Cardiac muscle cell (in vitro differentiated cells and primary cell): ENCODE measurements around the gene ZSCAN22. TPM values are rescaled to one million over a fixed set of nuclear protein-coding genes. Genes with fewer than 3 reads are reported as not detected.
A peak's percentile ranks its signal among the peaks of the same experiment; 100 is the strongest.
"Not testable (repeated sequence)": the region's sequence is repeated elsewhere in the genome, so short reads cannot be mapped to it uniquely, and the experiment has no call there.

Source experiments
- DNase-seq, 2 donors: peaks; one replicate each; pipeline versions ENCODE4 v3.0.0 to v3.0.0-alpha.2; 2010 to 2017; ENCODE audit warnings: low read depth in 1 of 2, low spot score in 1 of 2
- H3K27ac ChIP-seq: fragments of 200-600 bp; sonication (generic); 2 replicates; pipeline ENCODE4 v1.5.1; 2016
- H3K27me3 ChIP-seq: fragments of 200-600 bp; sonication (generic); 2 replicates; pipeline ENCODE4 v1.6.0; 2016; ENCODE audit warnings: control low read depth
- H3K36me3 ChIP-seq: fragments of 200-600 bp; sonication (generic); 2 replicates; pipeline ENCODE4 v1.5.1; 2016; ENCODE audit warnings: control low read depth
- H3K4me1 ChIP-seq: fragments of 200-600 bp; sonication (generic); 2 replicates; pipeline ENCODE4 v1.8.1; 2017; ENCODE audit warnings: low read depth, mild to moderate bottlenecking, mixed run types
- H3K4me3 ChIP-seq: fragments of 200-600 bp; sonication (generic); 2 replicates; pipeline ENCODE4 v1.5.1; 2016; ENCODE audit warnings: mild to moderate bottlenecking
- H3K9me3 ChIP-seq: fragments of 200-600 bp; sonication (generic); 2 replicates; pipeline ENCODE4 v1.5.1; 2017; ENCODE audit warnings: low read depth, mild to moderate bottlenecking, control low read depth
- CTCF ChIP-seq: IDR thresholded peaks from 2 replicates; pipeline ENCODE4 v1.5.1; 2012; ENCODE audit warnings: low read depth, mild to moderate bottlenecking, low read length
- polyA plus RNA-seq: library from polyadenylated mRNA; unstranded; fragments of >200 nt; fragmentation: Nextera tagmentation; extraction: Ambion mirVana; gene quantifications from 2 replicates; pipeline ENCODE4 v1.2.1, GENCODE V29; 2016
- total RNA-seq: library from RNA; depleted of rRNA; stranded (reverse); fragments of >200 nt; gene quantifications from 2 replicates; pipeline ENCODE4 v1.2.3, GENCODE V29; 2016

ZSCAN22 gene
- total and polyA plus RNA-seq, 2 experiments from 2014 or later: 2.5 to 4.2 TPM

DNA sequence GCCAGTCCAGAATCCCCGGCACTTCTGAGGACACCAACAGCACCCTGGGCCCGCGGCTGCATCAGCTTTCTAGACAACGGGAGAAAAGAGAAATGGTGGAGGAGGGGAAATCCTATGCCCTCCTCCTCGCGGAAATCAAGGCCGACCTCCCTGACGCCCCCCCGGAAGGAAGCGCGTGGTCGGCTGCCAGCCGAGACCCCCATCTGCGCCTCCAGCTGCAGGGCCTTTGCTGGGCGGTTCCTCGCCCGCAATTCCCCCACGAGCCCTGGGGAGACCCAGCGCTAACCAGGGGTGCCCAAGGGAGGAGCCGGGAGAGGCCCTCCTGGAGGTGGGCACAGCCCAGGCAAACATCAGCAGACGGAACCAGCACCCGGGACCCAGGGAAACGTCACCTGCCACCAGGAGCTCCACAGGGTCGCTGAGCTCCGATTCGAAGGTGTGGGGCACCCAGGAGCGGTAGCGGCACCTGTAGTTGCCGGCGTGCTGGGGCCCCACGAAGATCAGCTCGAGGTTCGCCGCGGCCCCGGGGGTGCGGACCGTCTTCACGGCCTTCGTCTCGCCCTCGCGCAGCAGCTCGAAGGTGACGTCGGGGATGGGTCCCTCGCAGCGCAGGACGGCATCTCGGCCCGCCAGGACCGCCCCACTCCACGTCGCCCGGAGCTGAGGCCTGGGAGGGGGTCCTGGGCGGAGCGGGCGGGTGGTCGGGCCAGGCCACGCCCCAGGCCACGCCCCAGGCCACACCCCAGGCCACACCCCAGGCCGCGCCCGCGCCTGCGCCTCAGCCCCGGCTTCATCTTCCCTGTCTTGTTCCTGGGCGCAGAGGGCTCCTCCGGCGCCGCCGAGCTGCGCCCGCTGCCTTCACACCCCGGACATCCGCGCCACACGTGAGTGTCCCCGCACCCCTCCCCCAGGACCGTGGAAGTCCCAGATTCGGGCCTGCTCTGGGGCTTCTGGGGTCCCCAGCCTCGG is 20.5 kb downstream of the ZSCAN22 start:
- Histone ChIP-seq H3K4me1 (no peaks in the 10 kb centered on the region), H3K27me3 (no peaks in the 10 kb centered on the region), H3K9me3 (no peaks in the 10 kb centered on the region), H3K4me3 (peak overlapping the region; percentile 53), H3K27ac (no peak overlapping the region), H3K36me3 (no peaks in the 10 kb centered on the region)
- DNase-seq: peak; percentile 77 to 91
- no peak for TF ChIP-seq CTCF

- H3K9me3 ChIP-seq, H3K36me3 ChIP-seq, H3K27ac ChIP-seq, H3K4me1 ChIP-seq, H3K27me3 ChIP-seq, DNase-seq: not testable (repeated sequence)
- H3K4me3 ChIP-seq: peak overlapping the region; percentile 53
These were observed 21.3 kb downstream of the ZSCAN22 start for GRCh38 chr19:58348080-58348479.

DNA sequence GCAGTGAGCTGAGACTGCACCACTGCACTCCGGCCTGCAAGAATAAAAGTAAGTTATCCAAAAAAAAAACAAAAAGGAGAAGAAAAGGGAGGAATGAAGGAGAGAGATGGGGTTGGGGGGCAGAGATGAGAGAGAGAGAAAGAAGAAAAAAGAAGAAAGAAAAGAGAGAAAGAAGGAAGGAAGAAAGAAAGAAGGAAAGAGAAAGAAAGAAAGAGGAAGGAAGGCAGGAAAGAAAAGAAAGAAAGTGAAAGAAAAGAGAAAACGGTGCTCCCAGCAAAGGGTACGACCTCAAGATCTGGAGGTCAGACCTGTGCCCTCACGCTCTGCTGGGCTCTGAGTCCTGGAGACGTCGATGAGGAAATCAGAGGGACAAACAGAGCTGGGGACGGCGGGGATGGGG is 22.8 kb downstream of the ZSCAN22 start:
- no peak for TF ChIP-seq CTCF
- Histone ChIP-seq H3K9me3 (no peaks in the 10 kb centered on the region), H3K4me1 (no peaks in the 10 kb centered on the region), H3K4me3 (no peak overlapping the region), H3K27me3 (no peaks in the 10 kb centered on the region), H3K27ac (no peak overlapping the region), H3K36me3 (no peaks in the 10 kb centered on the region)
- no peak for DNase-seq

DNA sequence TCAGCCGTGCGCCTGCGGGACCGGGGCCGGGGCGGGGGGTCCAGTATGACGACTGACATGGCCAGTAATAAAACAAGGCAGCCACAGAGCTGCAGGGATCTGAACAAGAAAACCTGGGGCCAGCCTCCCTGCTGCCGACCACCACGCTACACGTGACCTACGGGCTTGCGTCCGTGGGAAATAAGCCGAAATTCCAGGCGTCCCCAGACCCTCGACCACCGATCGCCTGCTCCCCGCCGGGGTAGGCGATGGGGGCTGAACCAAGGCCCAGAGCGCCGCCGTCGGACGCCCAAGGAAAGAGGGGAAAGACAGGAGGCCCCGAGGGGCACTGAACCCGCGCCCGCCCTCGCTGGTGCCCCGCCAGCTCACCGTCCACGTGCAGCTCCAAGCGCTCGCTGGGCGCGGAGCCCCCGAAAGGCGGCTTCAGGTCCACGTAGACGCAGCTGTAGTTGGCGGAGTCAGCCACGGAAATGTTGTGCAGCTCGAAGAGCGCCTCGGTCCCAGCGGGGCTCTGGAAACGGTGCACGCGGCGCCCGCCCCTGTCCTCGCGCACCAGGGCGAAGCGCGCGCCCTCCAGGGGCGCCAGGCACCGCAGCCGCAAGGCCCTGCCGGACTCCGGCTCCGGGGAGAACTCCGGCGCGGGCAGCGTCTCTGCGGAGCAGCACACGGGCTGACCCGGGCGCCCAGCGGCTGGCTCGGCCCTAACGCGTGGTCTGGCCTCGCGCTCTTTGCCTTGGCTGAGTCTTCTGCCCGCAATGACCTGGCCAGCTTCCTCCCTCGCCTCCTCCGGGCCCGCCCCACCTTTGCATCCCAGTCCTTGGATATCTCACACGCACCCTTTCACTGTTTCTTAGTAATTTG is 23.4 kb downstream of the ZSCAN22 start:
- Histone ChIP-seq H3K27ac (no peak overlapping the region), H3K9me3 (no peaks in the 10 kb centered on the region), H3K36me3 (no peaks in the 10 kb centered on the region), H3K27me3 (no peaks in the 10 kb centered on the region), H3K4me3 (no peak overlapping the region), H3K4me1 (no peaks in the 10 kb centered on the region)
- DNase-seq: peak in 1 of 2 donors; percentile 41
- TF ChIP-seq CTCF: peak; percentile 11

- no peak overlapping the region for H3K27ac ChIP-seq
- no peaks in the 10 kb centered on the region for H3K9me3 ChIP-seq
- TF ChIP-seq CTCF: no peak
- no peak for DNase-seq
- H3K27me3 ChIP-seq: no peaks in the 10 kb centered on the region
- H3K36me3 ChIP-seq: no peaks in the 10 kb centered on the region
- H3K4me3 ChIP-seq: no peak overlapping the region
- H3K4me1 ChIP-seq: no peaks in the 10 kb centered on the region
These were observed 24.2 kb downstream of the ZSCAN22 start for GRCh38 chr19:58350871-58351557.
